OCI-LY1 (cell line): ENCODE data around the gene ADA.

ENCODE experiments used
- H2AFZ ChIP-seq: fragments of 200-600 bp; sonication (generic), shearing (Covaris generic); 2 replicates; pipeline ENCODE4 v1.6.0; 2014; ENCODE audit warnings: antibody characterized with exemption, mild to moderate bottlenecking, low read length
- H3F3A ChIP-seq: fragments of 200-600 bp; sonication (generic), shearing (Covaris generic); 2 replicates; pipeline ENCODE4 v1.6.0; 2014; ENCODE audit warnings: mild to moderate bottlenecking, antibody characterized with exemption, low read length, moderate library complexity; ENCODE audit not compliant: insufficient read depth
- H3K27ac ChIP-seq: fragments of 200-600 bp; sonication (generic); 2 replicates; pipeline ENCODE4 v1.5.1; 2014; ENCODE audit warnings: low read length, mixed run types, mild to moderate bottlenecking, low read depth; ENCODE audit not compliant: poor library complexity, severe bottlenecking
- H3K27me3 ChIP-seq: fragments of 200-600 bp; sonication (generic); 2 replicates; pipeline ENCODE4 v1.6.0; 2014; ENCODE audit warnings: antibody characterized with exemption, mild to moderate bottlenecking, low read length, moderate library complexity; ENCODE audit not compliant: insufficient read depth
- H3K36me3 ChIP-seq: fragments of 200-600 bp; sonication (generic); 2 replicates; pipeline ENCODE4 v1.6.1; 2014; ENCODE audit warnings: mild to moderate bottlenecking, antibody characterized with exemption, low read length, moderate library complexity, mixed read lengths; ENCODE audit not compliant: insufficient read depth
- H3K4me1 ChIP-seq: fragments of 200-600 bp; sonication (generic); 2 replicates; pipeline ENCODE4 v1.5.1; 2014; ENCODE audit warnings: mild to moderate bottlenecking, low read length, moderate library complexity; ENCODE audit not compliant: insufficient read depth, severe bottlenecking
- H3K4me2 ChIP-seq: fragments of 200-600 bp; sonication (generic), shearing (Covaris generic); 2 replicates; pipeline ENCODE4 v1.6.1; 2014; ENCODE audit warnings: low read length
- H3K4me3 ChIP-seq: fragments of 200-600 bp; sonication (generic); 2 replicates; pipeline ENCODE4 v1.5.1; 2014; ENCODE audit warnings: low read length, low read depth, mild to moderate bottlenecking, mixed read lengths; ENCODE audit not compliant: poor library complexity, severe bottlenecking
- H3K79me2 ChIP-seq: fragments of 200-600 bp; shearing (Covaris generic); 2 replicates; pipeline ENCODE4 v1.6.1; 2016; ENCODE audit warnings: mixed run types, low read length, mixed read lengths; ENCODE audit not compliant: insufficient read depth
- H3K9ac ChIP-seq: fragments of 200-600 bp; sonication (generic), shearing (Covaris generic); 2 replicates; pipeline ENCODE4 v1.6.1; 2014; ENCODE audit warnings: mild to moderate bottlenecking, low read length, mixed read lengths
- H3K9me2 ChIP-seq: fragments of 200-600 bp; sonication (generic), shearing (Covaris generic); 2 replicates; pipeline ENCODE4 v1.6.1; 2014; ENCODE audit warnings: low read depth, mild to moderate bottlenecking, low read length, mixed read lengths
- H3K9me3 ChIP-seq: fragments of 200-600 bp; shearing (Covaris generic); 2 replicates; pipeline ENCODE4 v1.6.1; 2014; ENCODE audit warnings: low read length, mixed read lengths
- H4K20me1 ChIP-seq: fragments of 200-600 bp; sonication (generic), shearing (Covaris generic); 2 replicates; pipeline ENCODE4 v1.6.0; 2016; ENCODE audit warnings: mild to moderate bottlenecking, low read length; ENCODE audit not compliant: insufficient read depth
- EZH2 ChIP-seq: fragments of 200-600 bp; sonication (generic), shearing (Covaris generic); IDR thresholded peaks from 2 replicates; pipeline ENCODE4 v1.8.0; 2017; ENCODE audit warnings: borderline replicate concordance, mixed run types, mild to moderate bottlenecking, antibody characterized with exemption, low read length, moderate library complexity, mixed read lengths
- TF ChIP-seq, protein P1 (sequence below): fragments of 200-600 bp; sonication (generic), shearing (Covaris generic); IDR thresholded peaks from 2 replicates; pipeline ENCODE4 v1.5.1; 2017; ENCODE audit warnings: mild to moderate bottlenecking, antibody characterized with exemption, low read length, moderate library complexity, mixed read lengths

ADA gene

DNA sequence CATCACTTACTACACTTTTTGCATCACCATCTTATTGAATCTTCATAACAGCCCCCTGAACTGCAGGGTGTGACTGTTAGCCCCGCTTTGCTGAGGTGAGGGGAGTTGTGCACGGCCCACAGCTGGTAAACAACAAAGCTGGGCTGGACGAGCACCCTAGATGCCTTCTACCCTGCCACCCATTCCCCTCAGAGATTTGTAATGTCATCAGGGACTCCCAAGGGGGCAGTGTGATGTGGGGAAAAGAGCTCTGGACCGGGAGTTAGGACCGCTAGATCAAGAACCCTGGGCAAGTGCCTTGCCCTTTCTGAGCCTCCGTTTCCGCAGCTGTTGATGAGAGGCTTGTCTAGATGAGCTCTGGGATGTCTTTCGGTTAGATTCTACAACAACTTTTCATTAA is 48.2 kb downstream of the ADA start:
- H3K4me1 ChIP-seq, result peaks cover 59% of the 10 kb centered on the region
- no peaks in the 10 kb centered on the region for H3F3A ChIP-seq
- H2AFZ ChIP-seq, result no peak overlapping the region
- H3K4me2 ChIP-seq, result peak overlapping the region; percentile 37; the same call in 1 of the 2 replicates
- H3K27ac ChIP-seq, result peak overlapping the region; percentile 73
- no peaks in the 10 kb centered on the region for H3K36me3 ChIP-seq
- no peak overlapping the region for H3K4me3 ChIP-seq
- H3K27me3 ChIP-seq, result no peaks in the 10 kb centered on the region
- no peaks in the 10 kb centered on the region for H3K9me2 ChIP-seq
- H3K79me2 ChIP-seq, result no peaks in the 10 kb centered on the region
- H4K20me1 ChIP-seq, result no peaks in the 10 kb centered on the region
- H3K9me3 ChIP-seq, result no peaks in the 10 kb centered on the region
- TF ChIP-seq EZH2, result no peak
- TF ChIP-seq, protein P1, sequence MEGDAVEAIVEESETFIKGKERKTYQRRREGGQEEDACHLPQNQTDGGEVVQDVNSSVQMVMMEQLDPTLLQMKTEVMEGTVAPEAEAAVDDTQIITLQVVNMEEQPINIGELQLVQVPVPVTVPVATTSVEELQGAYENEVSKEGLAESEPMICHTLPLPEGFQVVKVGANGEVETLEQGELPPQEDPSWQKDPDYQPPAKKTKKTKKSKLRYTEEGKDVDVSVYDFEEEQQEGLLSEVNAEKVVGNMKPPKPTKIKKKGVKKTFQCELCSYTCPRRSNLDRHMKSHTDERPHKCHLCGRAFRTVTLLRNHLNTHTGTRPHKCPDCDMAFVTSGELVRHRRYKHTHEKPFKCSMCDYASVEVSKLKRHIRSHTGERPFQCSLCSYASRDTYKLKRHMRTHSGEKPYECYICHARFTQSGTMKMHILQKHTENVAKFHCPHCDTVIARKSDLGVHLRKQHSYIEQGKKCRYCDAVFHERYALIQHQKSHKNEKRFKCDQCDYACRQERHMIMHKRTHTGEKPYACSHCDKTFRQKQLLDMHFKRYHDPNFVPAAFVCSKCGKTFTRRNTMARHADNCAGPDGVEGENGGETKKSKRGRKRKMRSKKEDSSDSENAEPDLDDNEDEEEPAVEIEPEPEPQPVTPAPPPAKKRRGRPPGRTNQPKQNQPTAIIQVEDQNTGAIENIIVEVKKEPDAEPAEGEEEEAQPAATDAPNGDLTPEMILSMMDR, result peak; percentile 55
- peak overlapping the region; percentile 0; the same call in 1 of the 2 replicates for H3K9ac ChIP-seq

- Histone ChIP-seq H3F3A (no peaks in the 10 kb centered on the region), H3K9me3 (no peaks in the 10 kb centered on the region), H3K4me1 (peaks cover 74% of the 10 kb centered on the region), H3K9ac (peak overlapping the region; percentile 48; the same call in 1 of the 2 replicates), H3K4me2 (peak overlapping the region; percentile 66; the same call in 1 of the 2 replicates), H3K79me2 (no peaks in the 10 kb centered on the region), H2AFZ (no peak overlapping the region), H3K27ac (peak overlapping the region; percentile 73), H3K36me3 (no peaks in the 10 kb centered on the region), H4K20me1 (no peaks in the 10 kb centered on the region), H3K4me3 (peak overlapping the region; percentile 55), H3K9me2 (no peaks in the 10 kb centered on the region), H3K27me3 (no peaks in the 10 kb centered on the region)
- TF ChIP-seq, protein P1, result no peak
- no peak for TF ChIP-seq EZH2
Observed at GRCh38 chr20:44601801-44602204, 49.7 kb downstream of the ADA start.

DNA sequence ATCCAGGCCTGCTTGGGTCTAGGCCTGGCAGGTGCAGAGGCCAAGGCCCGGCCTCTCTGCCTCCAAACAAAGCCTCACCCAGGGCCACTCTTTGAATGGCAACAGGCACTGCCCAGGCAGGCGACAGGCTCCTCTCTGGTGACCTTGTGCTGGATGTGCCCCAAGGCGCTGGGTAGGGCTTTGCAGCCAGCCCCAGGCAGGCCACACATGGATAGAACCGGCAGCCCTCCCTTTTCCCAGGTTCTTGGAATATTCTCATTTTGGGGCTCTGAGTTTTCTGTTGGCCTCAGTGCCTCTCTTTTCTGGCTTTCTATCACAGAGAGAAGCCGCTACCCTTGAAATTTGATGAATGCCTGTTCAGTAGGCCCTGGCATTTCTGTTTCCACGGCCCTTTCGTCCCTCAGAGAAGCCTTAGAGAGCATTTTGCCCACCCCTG is 50.2 kb downstream of the ADA start:
- Histone ChIP-seq H3K9me3 (no peaks in the 10 kb centered on the region), H3K4me1 (peaks cover 80% of the 10 kb centered on the region), H3K27ac (peak overlapping the region; percentile 73), H3K79me2 (no peaks in the 10 kb centered on the region), H3K9ac (peak overlapping the region; percentile 48; the same call in 1 of the 2 replicates), H2AFZ (no peak overlapping the region), H3F3A (no peaks in the 10 kb centered on the region), H4K20me1 (no peaks in the 10 kb centered on the region), H3K9me2 (no peaks in the 10 kb centered on the region), H3K36me3 (no peaks in the 10 kb centered on the region), H3K27me3 (no peaks in the 10 kb centered on the region), H3K4me2 (peak overlapping the region; percentile 66), H3K4me3 (peak overlapping the region; percentile 55)
- TF ChIP-seq, protein P1, result no peak
- TF ChIP-seq EZH2, result no peak
